ENCODE measurements around the gene LCE1A. TPM values are rescaled to one million over a fixed set of nuclear protein-coding genes. Genes with fewer than 3 reads are reported as not detected.

The LCE1A gene
- polyA plus RNA-seq, 3 donors, result not detected

GRCh38 chr1:152876827-152877226, 49.6 kb downstream of the LCE1A start:
- H4K20me1 ChIP-seq (ENCODE audit: insufficient read depth, low read length), result no peaks in the 10 kb centered on the region
- peaks cover 3 to 10% (median 3%) of the 10 kb centered on the region in 3 donors for H3K27me3 Mint-ChIP-seq (ENCODE audit: low read depth in 3 of 3)
- no peaks in the 10 kb centered on the region for H3K36me3 Mint-ChIP-seq
- H3K9ac ChIP-seq (ENCODE audit: insufficient read depth, low read length, poor library complexity, severe bottlenecking), result no peak overlapping the region
- H3K9me3 ChIP-seq (replicated peaks in 1 of 2; ENCODE audit: control insufficient read depth in 1 of 2, insufficient read depth in 1 of 2, low read length in 2 of 2), result no peaks in the 10 kb centered on the region
- DNase-seq, result no peak
- no peak overlapping the region for H3K4me3 Mint-ChIP-seq
- no peaks in the 10 kb centered on the region for H3K36me3 ChIP-seq (replicated peaks in 1 of 2; ENCODE audit: control insufficient read depth in 1 of 2, insufficient read depth in 2 of 2, low read length in 2 of 2)
- no peaks in the 10 kb centered on the region for H3K27me3 ChIP-seq (ENCODE audit: control insufficient read depth in 2 of 2, insufficient read depth in 2 of 2, low read length in 2 of 2)
- H3K79me2 ChIP-seq (ENCODE audit: insufficient read depth, low read length), result no peaks in the 10 kb centered on the region
- no CpG with 5 or more reads among the region's 1 CpG for WGBS (ENCODE audit: insufficient coverage)
- peaks cover 0 to 3% (median 0%) of the 10 kb centered on the region in 7 donors for H3K9me3 Mint-ChIP-seq
- H2AFZ ChIP-seq (ENCODE audit: insufficient read depth, low read depth, low read length, poor library complexity, severe bottlenecking), result no peak overlapping the region
- H3K4me3 ChIP-seq (replicated peaks in 1 of 3; ENCODE audit: low read depth in 2 of 3, low read length in 3 of 3), result no peak overlapping the region
- H3K4me1 ChIP-seq (ENCODE audit: control insufficient read depth in 1 of 2, insufficient read depth in 2 of 2, low read length in 2 of 2), result no peaks in the 10 kb centered on the region
- intact Hi-C loops (cut with micrococcal nuclease), result no loop called here
- TF ChIP-seq, protein P1, sequence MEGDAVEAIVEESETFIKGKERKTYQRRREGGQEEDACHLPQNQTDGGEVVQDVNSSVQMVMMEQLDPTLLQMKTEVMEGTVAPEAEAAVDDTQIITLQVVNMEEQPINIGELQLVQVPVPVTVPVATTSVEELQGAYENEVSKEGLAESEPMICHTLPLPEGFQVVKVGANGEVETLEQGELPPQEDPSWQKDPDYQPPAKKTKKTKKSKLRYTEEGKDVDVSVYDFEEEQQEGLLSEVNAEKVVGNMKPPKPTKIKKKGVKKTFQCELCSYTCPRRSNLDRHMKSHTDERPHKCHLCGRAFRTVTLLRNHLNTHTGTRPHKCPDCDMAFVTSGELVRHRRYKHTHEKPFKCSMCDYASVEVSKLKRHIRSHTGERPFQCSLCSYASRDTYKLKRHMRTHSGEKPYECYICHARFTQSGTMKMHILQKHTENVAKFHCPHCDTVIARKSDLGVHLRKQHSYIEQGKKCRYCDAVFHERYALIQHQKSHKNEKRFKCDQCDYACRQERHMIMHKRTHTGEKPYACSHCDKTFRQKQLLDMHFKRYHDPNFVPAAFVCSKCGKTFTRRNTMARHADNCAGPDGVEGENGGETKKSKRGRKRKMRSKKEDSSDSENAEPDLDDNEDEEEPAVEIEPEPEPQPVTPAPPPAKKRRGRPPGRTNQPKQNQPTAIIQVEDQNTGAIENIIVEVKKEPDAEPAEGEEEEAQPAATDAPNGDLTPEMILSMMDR (IDR thresholded peaks at IDR 0.05), result no peak
- H3K4me1 Mint-ChIP-seq, result no peaks in the 10 kb centered on the region
- no peak overlapping the region for H3K27ac Mint-ChIP-seq
- no peak overlapping the region for H3K27ac ChIP-seq (ENCODE audit: low read depth in 1 of 2, low read length in 2 of 2)
- no peak overlapping the region for H3K4me2 ChIP-seq (replicated peaks; ENCODE audit: extremely low read depth, low read length, poor library complexity, severe bottlenecking)

Other genes with a start within 250 kb of the LCE1A start
- not detected for gene LCE3D, start 247.0 kb upstream of the LCE1A start, polyA plus RNA-seq
- not detected for gene LCE3C, start 227.2 kb upstream of the LCE1A start, polyA plus RNA-seq
- not detected for gene LCE3B, start 213.7 kb upstream of the LCE1A start, polyA plus RNA-seq
- gene LCE3A, start 204.4 kb upstream of the LCE1A start, polyA plus RNA-seq, result not detected
- gene LCE2D, start 164.1 kb upstream of the LCE1A start, polyA plus RNA-seq, result not detected
- gene LCE2C, start 152.2 kb upstream of the LCE1A start, polyA plus RNA-seq, result not detected
- not detected for gene LCE2B, start 141.3 kb upstream of the LCE1A start, polyA plus RNA-seq
- gene LCE2A, start 129.1 kb upstream of the LCE1A start, polyA plus RNA-seq, result not detected
- gene LCE4A, start 119.3 kb upstream of the LCE1A start, polyA plus RNA-seq, result not detected
- not detected for gene KPRP, start 69.4 kb upstream of the LCE1A start, polyA plus RNA-seq
- gene LCE1F, start 52.3 kb upstream of the LCE1A start, polyA plus RNA-seq, result not detected
- gene LCE1E, start 41.2 kb upstream of the LCE1A start, polyA plus RNA-seq, result not detected
- not detected for gene LCE1D, start 30.8 kb upstream of the LCE1A start, polyA plus RNA-seq
- not detected for gene LCE1C, start 20.8 kb upstream of the LCE1A start, polyA plus RNA-seq
- not detected for gene LCE1B, start 15.5 kb upstream of the LCE1A start, polyA plus RNA-seq
- gene LCE6A, start 15.4 kb downstream of the LCE1A start, polyA plus RNA-seq, result not detected
- gene LCE7A, start 32.5 kb downstream of the LCE1A start, polyA plus RNA-seq, result not detected
- not detected for gene SMCP, start 50.8 kb downstream of the LCE1A start, polyA plus RNA-seq
- not detected for gene IVL, start 81.1 kb downstream of the LCE1A start, polyA plus RNA-seq
- gene SPRR5, start 119.7 kb downstream of the LCE1A start, polyA plus RNA-seq, result not detected
- gene SPRR4, start 143.2 kb downstream of the LCE1A start, polyA plus RNA-seq, result not detected
- gene SPRR1A, start 156.6 kb downstream of the LCE1A start, polyA plus RNA-seq, result not detected
- not detected for gene SPRR3, start 174.3 kb downstream of the LCE1A start, polyA plus RNA-seq
- gene SPRR1B, start 203.7 kb downstream of the LCE1A start, polyA plus RNA-seq, result not detected
- gene SPRR2D, start 213.6 kb downstream of the LCE1A start, polyA plus RNA-seq, result not detected
- not detected for gene SPRR2A, start 230.0 kb downstream of the LCE1A start, polyA plus RNA-seq
- not detected for gene SPRR2B, start 244.1 kb downstream of the LCE1A start, polyA plus RNA-seq

Measured in CD14-positive monocyte (primary cell).